HEK293 (cell line): ENCODE results near the gene TBC1D8.

ENCODE experiments used
- CTCF ChIA-PET: fragments of 350-600 bp; formaldehyde crosslinking; extraction: SDS; loops from one replicate; lab custom pipeline; 2021; ENCODE audit warnings: antibody characterized with exemption; lab: Yijun Ruan, JAX
- POLR2A ChIA-PET: fragments of 300-600 bp; formaldehyde crosslinking; extraction: SDS; loops from one replicate; lab custom pipeline; 2020; ENCODE audit warnings: antibody characterized with exemption, inconsistent platforms; lab: Yijun Ruan, JAX
- H3K27ac ChIP-seq: fragments of 200-500 bp; sonication (Bioruptor generic); 2 replicates; pipeline ENCODE4 v1.5.1; 2014; ENCODE audit warnings: low read depth, low read length, control low read depth, inconsistent platforms; ENCODE audit errors: extremely low read depth
- H3K36me3 ChIP-seq, 2 experiments: fragments of 200-500 bp in 1 of 2; sonication (Bioruptor generic) in 1 of 2; 1 replicate in 1 of 2; 2 replicates in 1 of 2; pipeline ENCODE4 v1.5.1; 2014 to 2017; ENCODE audit warnings: inconsistent platforms in 2 of 2, low read length in 2 of 2; ENCODE audit not compliant: control insufficient read depth in 2 of 2, insufficient read depth in 1 of 2
- H3K4me1 ChIP-seq: fragments of 200-500 bp; sonication (Bioruptor generic); 2 replicates; pipeline ENCODE4 v1.5.1; 2014; ENCODE audit warnings: mild to moderate bottlenecking, low read length, inconsistent platforms; ENCODE audit not compliant: control insufficient read depth, insufficient read depth
- H3K4me3 ChIP-seq: 2 replicates; pipeline ENCODE4 v1.5.1; 2011; ENCODE audit warnings: low read depth, mild to moderate bottlenecking, control low read depth, low read length, moderate library complexity
- H3K9me3 ChIP-seq: fragments of 200-500 bp; sonication (Bioruptor generic); 2 replicates; pipeline ENCODE4 v1.5.1; 2014; ENCODE audit warnings: low read depth, low read length, inconsistent platforms; ENCODE audit not compliant: control insufficient read depth, insufficient read depth
- KLF7 ChIP-seq: fragments of 450-650 bp; formaldehyde crosslinking; IDR thresholded peaks from 2 replicates; pipeline ENCODE4 v1.5.1; 2016; ENCODE audit warnings: missing biosample characterization, missing genetic modification characterization, borderline replicate concordance
- REPIN1 ChIP-seq: fragments of 450-650 bp; formaldehyde crosslinking; IDR thresholded peaks from 2 replicates; pipeline ENCODE4 v1.5.1; 2017; ENCODE audit warnings: missing biosample characterization, missing genetic modification characterization, low read depth
- TCF7L2 ChIP-seq: IDR thresholded peaks from 2 replicates; pipeline ENCODE4 v1.6.1; 2011; ENCODE audit warnings: low read depth, mild to moderate bottlenecking, inconsistent platforms, low read length, moderate library complexity, borderline replicate concordance
- ZBTB48 ChIP-seq: fragments of 450-650 bp; formaldehyde crosslinking; IDR thresholded peaks from 2 replicates; pipeline ENCODE4 v1.5.1; 2016; ENCODE audit warnings: missing biosample characterization, missing genetic modification characterization
- ZBTB7A ChIP-seq: fragments of 450-650 bp; formaldehyde crosslinking; IDR thresholded peaks from 2 replicates; pipeline ENCODE4 v1.5.1; 2016; ENCODE audit warnings: low read depth, missing biosample characterization, missing genetic modification characterization
- ZFP41 ChIP-seq: fragments of 450-650 bp; formaldehyde crosslinking; IDR thresholded peaks from 2 replicates; pipeline ENCODE4 v1.5.1; 2016; ENCODE audit warnings: missing biosample characterization, missing genetic modification characterization, borderline replicate concordance
- ZNF10 ChIP-seq: fragments of 450-650 bp; formaldehyde crosslinking; IDR thresholded peaks from 2 replicates; pipeline ENCODE4 v1.5.1; 2017; ENCODE audit warnings: missing biosample characterization, missing genetic modification characterization
- ZNF146 ChIP-seq: fragments of 450-650 bp; formaldehyde crosslinking; IDR thresholded peaks from 2 replicates; pipeline ENCODE4 v1.5.1; 2016; ENCODE audit warnings: missing biosample characterization, missing genetic modification characterization
- ZNF16 ChIP-seq: fragments of 450-650 bp; formaldehyde crosslinking; IDR thresholded peaks from 2 replicates; pipeline ENCODE4 v1.5.1; 2016; ENCODE audit warnings: low read depth, missing biosample characterization, missing genetic modification characterization
- ZNF549 ChIP-seq: fragments of 450-650 bp; IDR thresholded peaks from 2 replicates; pipeline ENCODE4 v1.5.1; 2018; ENCODE audit warnings: missing biosample characterization, missing genetic modification characterization, mild to moderate bottlenecking, inconsistent platforms, moderate library complexity
- ZNF561 ChIP-seq: fragments of 450-650 bp; IDR thresholded peaks from 2 replicates; pipeline ENCODE4 v1.5.1; 2018; ENCODE audit warnings: missing biosample characterization, missing genetic modification characterization, borderline replicate concordance
- ZNF571 ChIP-seq: fragments of 450-650 bp; formaldehyde crosslinking; IDR thresholded peaks from 2 replicates; pipeline ENCODE4 v1.5.0; 2017; ENCODE audit warnings: missing biosample characterization, missing genetic modification characterization
- ZNF600 ChIP-seq: fragments of 450-650 bp; formaldehyde crosslinking; IDR thresholded peaks from 2 replicates; pipeline ENCODE4 v1.5.1; 2016; ENCODE audit warnings: missing biosample characterization, missing genetic modification characterization
- ZNF791 ChIP-seq: fragments of 450-650 bp; formaldehyde crosslinking; IDR thresholded peaks from 2 replicates; pipeline ENCODE4 v1.5.1; 2016; ENCODE audit warnings: missing biosample characterization, missing genetic modification characterization
- ZXDB ChIP-seq: fragments of 450-650 bp; formaldehyde crosslinking; IDR thresholded peaks from 2 replicates; pipeline ENCODE4 v1.5.1; 2016; ENCODE audit warnings: missing biosample characterization, missing genetic modification characterization
- TF ChIP-seq, protein P1 (sequence below): fragments of 450-650 bp; formaldehyde crosslinking; IDR thresholded peaks from 2 replicates; pipeline ENCODE4 v1.5.1; 2016; ENCODE audit warnings: missing biosample characterization, missing genetic modification characterization
- TF ChIP-seq, protein P2 (sequence below): fragments of 450-650 bp; formaldehyde crosslinking; IDR thresholded peaks from 2 replicates; pipeline ENCODE4 v1.5.1; 2016; ENCODE audit warnings: missing biosample characterization, missing genetic modification characterization
- TF ChIP-seq, protein P3 (sequence below): fragments of 450-650 bp; formaldehyde crosslinking; IDR thresholded peaks from 2 replicates; pipeline ENCODE4 v1.5.1; 2016; ENCODE audit warnings: missing biosample characterization, missing genetic modification characterization
- TF ChIP-seq, protein P4 (sequence below): fragments of 450-650 bp; formaldehyde crosslinking; IDR thresholded peaks from 2 replicates; pipeline ENCODE4 v1.5.1; 2017; ENCODE audit warnings: missing biosample characterization, missing genetic modification characterization

TBC1D8 gene

DNA sequence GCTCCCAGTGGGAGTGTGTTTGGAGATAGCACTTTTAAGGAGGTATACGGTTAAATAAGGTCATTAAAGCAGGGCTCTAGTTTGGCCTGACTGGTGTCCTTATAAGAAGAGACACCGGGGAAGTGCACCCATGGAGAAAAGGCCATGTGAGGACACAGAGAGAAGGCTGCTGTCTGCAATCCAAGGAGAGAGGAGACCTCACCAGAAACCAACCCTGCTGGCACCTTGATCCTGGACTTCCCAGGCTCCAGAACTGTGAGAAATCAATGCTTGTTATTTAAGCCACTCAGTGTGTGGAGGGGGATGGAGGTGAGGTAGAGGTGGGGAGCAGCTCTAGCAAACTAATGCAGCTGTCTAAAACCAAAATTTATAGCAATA lies 87.1 kb downstream of the TBC1D8 start:
- H3K9me3 ChIP-seq: no peaks in the 10 kb centered on the region
- CTCF ChIA-PET: interaction anchor here (0.7 to 1.1 kb wide), 2 partner anchors 13 to 461 kb away, joined by 5 read pairs; no protein-coding TSS in a partner anchor
- POLR2A ChIA-PET: no interaction called here
- TF ChIP-seq ZNF549 (tag by site-specific recombination) (no peak), ZXDB (tag by site-specific recombination) (no peak), ZNF600 (tag by site-specific recombination) (no peak), ZNF146 (tag by site-specific recombination) (no peak), KLF7 (tag by site-specific recombination) (no peak), ZNF16 (tag by site-specific recombination) (no peak), ZNF561 (no peak), TCF7L2 (no peak), ZBTB48 (no peak)
- TF ChIP-seq, protein P1, sequence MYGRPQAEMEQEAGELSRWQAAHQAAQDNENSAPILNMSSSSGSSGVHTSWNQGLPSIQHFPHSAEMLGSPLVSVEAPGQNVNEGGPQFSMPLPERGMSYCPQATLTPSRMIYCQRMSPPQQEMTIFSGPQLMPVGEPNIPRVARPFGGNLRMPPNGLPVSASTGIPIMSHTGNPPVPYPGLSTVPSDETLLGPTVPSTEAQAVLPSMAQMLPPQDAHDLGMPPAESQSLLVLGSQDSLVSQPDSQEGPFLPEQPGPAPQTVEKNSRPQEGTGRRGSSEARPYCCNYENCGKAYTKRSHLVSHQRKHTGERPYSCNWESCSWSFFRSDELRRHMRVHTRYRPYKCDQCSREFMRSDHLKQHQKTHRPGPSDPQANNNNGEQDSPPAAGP (tag by site-specific recombination): no peak
- TF ChIP-seq, protein P2, sequence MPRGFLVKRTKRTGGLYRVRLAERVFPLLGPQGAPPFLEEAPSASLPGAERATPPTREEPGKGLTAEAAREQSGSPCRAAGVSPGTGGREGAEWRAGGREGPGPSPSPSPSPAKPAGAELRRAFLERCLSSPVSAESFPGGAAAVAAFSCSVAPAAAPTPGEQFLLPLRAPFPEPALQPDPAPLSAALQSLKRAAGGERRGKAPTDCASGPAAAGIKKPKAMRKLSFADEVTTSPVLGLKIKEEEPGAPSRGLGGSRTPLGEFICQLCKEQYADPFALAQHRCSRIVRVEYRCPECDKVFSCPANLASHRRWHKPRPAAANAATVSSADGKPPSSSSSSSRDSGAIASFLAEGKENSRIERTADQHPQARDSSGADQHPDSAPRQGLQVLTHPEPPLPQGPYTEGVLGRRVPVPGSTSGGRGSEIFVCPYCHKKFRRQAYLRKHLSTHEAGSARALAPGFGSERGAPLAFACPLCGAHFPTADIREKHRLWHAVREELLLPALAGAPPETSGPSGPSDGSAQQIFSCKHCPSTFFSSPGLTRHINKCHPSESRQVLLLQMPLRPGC (tag by site-specific recombination): no peak
- TF ChIP-seq, protein P3, sequence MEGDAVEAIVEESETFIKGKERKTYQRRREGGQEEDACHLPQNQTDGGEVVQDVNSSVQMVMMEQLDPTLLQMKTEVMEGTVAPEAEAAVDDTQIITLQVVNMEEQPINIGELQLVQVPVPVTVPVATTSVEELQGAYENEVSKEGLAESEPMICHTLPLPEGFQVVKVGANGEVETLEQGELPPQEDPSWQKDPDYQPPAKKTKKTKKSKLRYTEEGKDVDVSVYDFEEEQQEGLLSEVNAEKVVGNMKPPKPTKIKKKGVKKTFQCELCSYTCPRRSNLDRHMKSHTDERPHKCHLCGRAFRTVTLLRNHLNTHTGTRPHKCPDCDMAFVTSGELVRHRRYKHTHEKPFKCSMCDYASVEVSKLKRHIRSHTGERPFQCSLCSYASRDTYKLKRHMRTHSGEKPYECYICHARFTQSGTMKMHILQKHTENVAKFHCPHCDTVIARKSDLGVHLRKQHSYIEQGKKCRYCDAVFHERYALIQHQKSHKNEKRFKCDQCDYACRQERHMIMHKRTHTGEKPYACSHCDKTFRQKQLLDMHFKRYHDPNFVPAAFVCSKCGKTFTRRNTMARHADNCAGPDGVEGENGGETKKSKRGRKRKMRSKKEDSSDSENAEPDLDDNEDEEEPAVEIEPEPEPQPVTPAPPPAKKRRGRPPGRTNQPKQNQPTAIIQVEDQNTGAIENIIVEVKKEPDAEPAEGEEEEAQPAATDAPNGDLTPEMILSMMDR (tag by site-specific recombination): no peak
- no peak overlapping the region for H3K4me3 ChIP-seq
- H3K27ac ChIP-seq: no peak overlapping the region
- no peaks in the 10 kb centered on the region for H3K36me3 ChIP-seq
- 0 out of 2 replicates have a peak, but pooled peaks cover 4% of the 10 kb centered on the region for H3K4me1 ChIP-seq

DNA sequence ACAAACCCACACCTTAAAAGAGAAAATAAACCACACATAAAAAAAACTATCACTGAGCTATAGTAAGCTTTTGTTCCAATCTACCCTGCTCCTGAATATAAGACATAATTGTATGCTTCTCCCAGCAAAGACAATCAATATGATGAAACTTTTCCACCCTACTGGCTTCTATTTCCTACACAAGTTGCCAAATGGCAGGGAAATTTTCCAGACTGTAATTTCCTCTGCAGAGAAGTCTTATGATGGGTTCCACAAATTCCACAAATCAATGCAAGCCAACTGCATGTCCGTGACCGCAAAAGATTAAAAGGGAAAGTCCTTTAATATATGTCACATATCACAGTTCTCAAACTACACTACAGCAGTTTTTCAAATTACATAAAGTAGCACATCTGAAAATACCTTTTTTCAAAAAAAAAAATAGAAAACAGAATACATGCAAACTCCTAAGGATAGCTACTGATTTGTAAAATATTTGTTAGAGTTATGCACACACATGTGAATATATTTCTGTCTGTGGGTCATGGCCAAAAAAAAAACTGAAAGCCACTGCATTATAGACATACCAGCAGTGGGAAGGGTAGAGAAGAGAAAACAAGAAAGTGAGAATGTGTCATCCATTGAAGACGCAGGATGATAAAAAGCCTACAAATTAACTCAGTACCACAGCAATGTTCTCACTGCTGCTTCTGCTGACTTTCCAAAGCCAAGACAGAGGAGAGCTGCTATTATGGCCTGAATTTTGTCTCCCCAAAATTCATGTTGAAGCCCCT lies 87.6 kb downstream of the TBC1D8 start:
- CTCF ChIA-PET: interaction anchor here (0.7 to 1.1 kb wide), 3 partner anchors 12 to 460 kb away, joined by 3 to 5 read pairs (median 5); no protein-coding TSS in a partner anchor
- H3K27ac ChIP-seq: no peak overlapping the region
- TF ChIP-seq ZBTB7A (tag by site-specific recombination) (no peak), REPIN1 (tag by site-specific recombination) (no peak), ZNF16 (tag by site-specific recombination) (no peak), ZNF10 (tag by site-specific recombination) (no peak), ZFP41 (tag by site-specific recombination) (no peak), ZNF571 (tag by site-specific recombination) (no peak), ZNF791 (tag by site-specific recombination) (no peak)
- TF ChIP-seq, protein P4, sequence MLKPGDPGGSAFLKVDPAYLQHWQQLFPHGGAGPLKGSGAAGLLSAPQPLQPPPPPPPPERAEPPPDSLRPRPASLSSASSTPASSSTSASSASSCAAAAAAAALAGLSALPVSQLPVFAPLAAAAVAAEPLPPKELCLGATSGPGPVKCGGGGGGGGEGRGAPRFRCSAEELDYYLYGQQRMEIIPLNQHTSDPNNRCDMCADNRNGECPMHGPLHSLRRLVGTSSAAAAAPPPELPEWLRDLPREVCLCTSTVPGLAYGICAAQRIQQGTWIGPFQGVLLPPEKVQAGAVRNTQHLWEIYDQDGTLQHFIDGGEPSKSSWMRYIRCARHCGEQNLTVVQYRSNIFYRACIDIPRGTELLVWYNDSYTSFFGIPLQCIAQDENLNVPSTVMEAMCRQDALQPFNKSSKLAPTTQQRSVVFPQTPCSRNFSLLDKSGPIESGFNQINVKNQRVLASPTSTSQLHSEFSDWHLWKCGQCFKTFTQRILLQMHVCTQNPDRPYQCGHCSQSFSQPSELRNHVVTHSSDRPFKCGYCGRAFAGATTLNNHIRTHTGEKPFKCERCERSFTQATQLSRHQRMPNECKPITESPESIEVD (tag by site-specific recombination): no peak
- TF ChIP-seq, all 188 proteins: peak for 0
- H3K4me1 ChIP-seq: 0 out of 2 replicates have a peak, but pooled peaks cover 4% of the 10 kb centered on the region
- H3K4me3 ChIP-seq: no peak overlapping the region
- H3K9me3 ChIP-seq: no peaks in the 10 kb centered on the region
- H3K36me3 ChIP-seq: no peaks in the 10 kb centered on the region
- POLR2A ChIA-PET: interaction anchor here (0.6 to 0.8 kb wide), 2 partner anchors 50 to 203 kb away, joined by 3 to 4 read pairs; no protein-coding TSS in a partner anchor
